Activated T-cell treated with anti-CD3 and anti-CD28 coated beads, Interleukin-2, amount 50 U/mL, for 72 hours (primary cell): ENCODE results near the gene FAM168A. TPM values are rescaled to one million over a fixed set of nuclear protein-coding genes. Genes with fewer than 3 reads are reported as not detected.

Experiments
- ATAC-seq, 2 donors: fragments of 150-1000 bp; cut with Tn5 transposase; replicated peaks in 1 of 2; 2 replicates each; pipeline ENCODE4 v1.10.0; 2021; ENCODE audit warnings: moderate library complexity in 2 of 2, mild to moderate bottlenecking in 1 of 2
- DNase-seq, 2 donors: peaks; one replicate each; pipeline ENCODE4 v3.0.0; 2021 to 2022; ENCODE audit warnings: mixed read lengths in 1 of 2
- H3K27ac Mint-ChIP-seq: one replicate; pipeline ENCODE4 v1.8.0; 2022; ENCODE audit warnings: mild to moderate bottlenecking, moderate library complexity, mixed read lengths
- H3K27me3 Mint-ChIP-seq: one replicate; pipeline ENCODE4 v1.8.0; 2022; ENCODE audit warnings: low read depth, mixed read lengths
- H3K36me3 Mint-ChIP-seq, 2 donors: one replicate each; pipeline ENCODE4 v1.8.0; 2022; ENCODE audit warnings: mixed read lengths in 2 of 2, mild to moderate bottlenecking in 1 of 2; ENCODE audit not compliant: insufficient read depth in 2 of 2
- H3K4me1 Mint-ChIP-seq: one replicate; pipeline ENCODE4 v1.8.0; 2022; ENCODE audit warnings: low read depth, mixed read lengths
- H3K4me3 Mint-ChIP-seq, 2 donors: one replicate each; pipeline ENCODE4 v1.8.0; 2022; ENCODE audit warnings: mild to moderate bottlenecking in 2 of 2, mixed read lengths in 2 of 2, moderate library complexity in 2 of 2
- H3K9me3 Mint-ChIP-seq, 2 donors: one replicate each; pipeline ENCODE4 v1.8.0; 2022; ENCODE audit warnings: mixed read lengths in 2 of 2
- total RNA-seq, 2 donors: library from RNA; stranded (reverse); gene quantifications; one replicate each; pipeline ENCODE4 v1.2.3, GENCODE V29; 2022

FAM168A gene
- total RNA-seq, 2 donors from 2014 or later, result 21.5 to 23.5 TPM

DNA sequence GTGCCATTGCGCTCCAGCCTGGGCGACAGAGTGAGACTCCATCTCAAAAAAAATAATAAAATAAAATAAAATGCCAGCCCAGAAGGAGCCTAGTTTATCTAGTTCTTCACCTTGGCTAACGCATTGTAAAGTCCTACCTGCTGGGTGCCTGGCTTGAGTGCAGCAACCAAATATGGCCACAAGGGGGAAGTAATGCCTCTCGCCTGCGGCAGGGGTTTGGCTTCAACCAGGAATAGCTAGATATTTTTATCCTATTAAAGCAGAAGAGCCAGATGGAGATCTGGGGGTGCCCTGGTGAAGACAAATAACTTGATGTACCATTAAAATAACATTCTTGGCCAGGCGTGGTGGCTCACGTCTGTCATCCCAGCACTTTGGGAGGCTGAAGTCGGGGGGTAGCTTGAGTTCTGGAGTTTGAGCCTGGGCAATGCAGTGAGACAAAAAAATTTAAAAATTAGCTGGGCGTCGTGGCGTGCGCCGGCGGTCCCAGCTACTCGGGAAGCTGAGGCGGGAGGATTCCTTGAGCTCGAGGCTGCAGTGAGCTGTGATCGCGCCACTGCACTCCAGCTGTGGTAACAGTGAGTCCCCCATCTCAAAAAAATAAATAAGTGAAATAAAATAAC lies 27.9 kb upstream of the FAM168A start:
- Mint-ChIP-seq H3K27me3 (peaks cover 26% of the 10 kb centered on the region), H3K4me3 (peak overlapping the region in 1 of 2 donors; percentile 28), H3K27ac (peak overlapping the region; percentile 63), H3K9me3 (no peaks in the 10 kb centered on the region), H3K4me1 (peaks cover 4% of the 10 kb centered on the region), H3K36me3 (no peaks in the 10 kb centered on the region)
- DNase-seq, result peak; percentile 69 to 71
- ATAC-seq, result peak; percentile 57 to 71

GRCh38 chr11:73623686-73624085 lies 25.8 kb upstream of the FAM168A start:
- Mint-ChIP-seq H3K27ac (no peak overlapping the region), H3K9me3 (no peaks in the 10 kb centered on the region), H3K27me3 (peaks cover 26% of the 10 kb centered on the region), H3K36me3 (no peaks in the 10 kb centered on the region), H3K4me1 (peaks cover 4% of the 10 kb centered on the region), H3K4me3 (no peak overlapping the region)
- ATAC-seq (no peak), DNase-seq (no peak)

DNA sequence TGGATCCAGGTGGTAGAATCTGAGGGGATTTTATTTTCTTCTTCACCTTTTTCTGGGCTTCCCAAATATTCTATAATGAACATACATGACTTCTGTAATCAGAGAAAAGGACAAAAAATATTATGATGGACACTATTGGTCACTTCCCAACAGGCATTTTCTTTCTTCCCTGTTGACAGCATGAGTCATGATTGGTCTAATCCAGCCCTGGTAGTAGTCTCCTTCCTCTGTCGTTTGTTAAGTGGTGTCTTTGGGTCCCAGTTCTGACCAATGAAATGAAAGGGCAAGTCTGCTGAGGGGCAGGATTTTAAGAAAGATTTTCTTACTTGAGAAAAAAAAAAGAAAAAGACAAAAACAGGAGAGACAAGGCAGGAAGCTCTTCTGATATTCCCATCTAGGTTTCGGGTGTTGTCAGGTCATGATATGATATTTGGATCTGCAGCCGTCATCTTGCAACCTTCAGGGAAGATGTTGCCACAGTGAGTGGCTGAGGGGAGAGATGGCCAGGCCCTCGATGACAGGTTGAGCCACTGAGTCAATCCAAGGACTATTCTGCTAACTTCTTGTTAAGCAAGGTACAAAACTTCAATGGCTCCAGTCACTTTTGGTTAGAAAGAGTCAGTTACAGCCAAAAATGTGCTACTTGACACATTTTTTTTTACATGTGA lies 25.1 kb upstream of the FAM168A start:
- Mint-ChIP-seq H3K4me1 (peaks cover 4% of the 10 kb centered on the region), H3K27me3 (peaks cover 26% of the 10 kb centered on the region), H3K27ac (no peak overlapping the region), H3K4me3 (no peak overlapping the region), H3K9me3 (no peaks in the 10 kb centered on the region), H3K36me3 (no peaks in the 10 kb centered on the region)
- ATAC-seq (no peak), DNase-seq (no peak)

DNA sequence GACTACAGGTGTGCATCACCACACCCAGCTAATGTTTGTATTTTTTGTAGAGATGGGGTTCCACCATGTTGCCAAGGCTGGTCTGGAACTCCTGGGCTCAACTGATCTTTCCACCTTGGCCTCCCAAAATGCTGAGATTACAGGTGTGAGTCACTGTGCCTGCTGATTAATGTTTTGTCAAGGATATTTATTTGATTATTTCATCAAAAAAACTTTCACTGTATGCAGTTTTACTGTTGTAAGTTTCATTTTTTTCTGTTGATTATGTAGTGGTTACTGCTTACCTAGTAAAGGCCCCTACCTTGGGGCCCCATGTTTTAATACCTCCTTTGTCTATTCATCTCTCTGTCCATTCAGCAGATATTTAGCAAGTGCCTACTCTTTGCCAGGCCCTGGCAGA lies 16.7 kb upstream of the FAM168A start:
- H3K27me3 Mint-ChIP-seq, result peaks cover 9% of the 10 kb centered on the region
- no peaks in the 10 kb centered on the region for H3K9me3 Mint-ChIP-seq
- no peaks in the 10 kb centered on the region for H3K4me1 Mint-ChIP-seq
- ATAC-seq (no peak), DNase-seq (no peak)
- no peak overlapping the region for H3K27ac Mint-ChIP-seq
- H3K36me3 Mint-ChIP-seq, result no peaks in the 10 kb centered on the region
- H3K4me3 Mint-ChIP-seq, result no peak overlapping the region

GRCh38 chr11:73612601-73613140 lies 14.8 kb upstream of the FAM168A start:
- no peak overlapping the region for H3K27ac Mint-ChIP-seq
- ATAC-seq, result no peak

DNA sequence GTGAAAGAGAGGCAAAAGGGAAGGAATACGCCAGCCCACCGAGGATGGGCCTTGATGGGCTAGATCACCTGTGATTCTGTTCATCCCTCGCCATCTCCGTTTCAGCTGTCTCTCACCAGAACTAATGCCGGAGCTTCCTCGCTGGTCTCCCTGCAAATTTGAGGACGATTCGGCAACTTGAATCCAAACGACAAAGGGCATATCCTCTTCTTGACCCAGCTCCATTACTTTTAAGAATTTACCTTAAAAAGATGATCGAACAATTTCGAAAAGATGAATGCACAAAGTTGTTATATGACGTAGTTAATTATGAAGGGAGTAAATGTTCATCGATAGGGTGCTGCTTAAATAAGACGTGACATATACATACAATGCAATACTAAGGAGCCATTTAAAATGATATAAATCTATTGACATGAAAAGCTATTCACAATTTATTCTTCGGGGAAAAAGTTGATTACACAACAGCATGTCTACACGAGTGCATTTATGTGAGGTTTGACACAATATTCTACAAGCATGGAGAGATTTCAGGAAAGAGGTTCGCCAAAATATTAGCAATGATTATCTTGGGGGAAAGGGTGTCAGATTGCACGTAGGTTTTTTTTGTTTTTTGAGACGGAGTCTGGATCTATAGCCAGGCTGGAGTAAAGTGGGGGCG lies 937 bp upstream of the FAM168A start:
- Mint-ChIP-seq H3K36me3 (peaks cover 6 to 10% of the 10 kb centered on the region in 2 donors), H3K27ac (peak overlapping the region; percentile 53), H3K4me3 (peak overlapping the region; percentile 89 to 96), H3K4me1 (peaks cover 47% of the 10 kb centered on the region), H3K9me3 (no peaks in the 10 kb centered on the region), H3K27me3 (no peaks in the 10 kb centered on the region)
- no peak for DNase-seq
- peak in 1 of 2 donors; percentile 1 for ATAC-seq

More at GRCh38 chr11:73612601-73613140, 14.8 kb upstream of the FAM168A start:
- Mint-ChIP-seq H3K4me3 (no peak overlapping the region), H3K4me1 (no peaks in the 10 kb centered on the region), H3K27me3 (peaks cover 13% of the 10 kb centered on the region), H3K9me3 (no peaks in the 10 kb centered on the region), H3K36me3 (no peaks in the 10 kb centered on the region)
- no peak for DNase-seq

GRCh38 chr11:73597336-73597955 lies 466 bp downstream of the FAM168A start:
- Mint-ChIP-seq H3K9me3 (no peaks in the 10 kb centered on the region), H3K4me3 (peak overlapping the region; percentile 89 to 96), H3K27ac (peak overlapping the region; percentile 94), H3K36me3 (peaks cover 6 to 10% of the 10 kb centered on the region in 2 donors), H3K4me1 (peaks cover 52% of the 10 kb centered on the region), H3K27me3 (no peaks in the 10 kb centered on the region)
- no peak for ATAC-seq
- peak in 1 of 2 donors; percentile 4 for DNase-seq

GRCh38 chr11:73596547-73596946 lies 1.4 kb downstream of the FAM168A start:
- peak overlapping the region; percentile 94 for H3K27ac Mint-ChIP-seq

GRCh38 chr11:73592640-73593039 lies 5.3 kb downstream of the FAM168A start:
- peaks cover 6 to 10% of the 10 kb centered on the region in 2 donors for H3K36me3 Mint-ChIP-seq

More at GRCh38 chr11:73596547-73596946, 1.4 kb downstream of the FAM168A start:
- Mint-ChIP-seq H3K4me1 (peaks cover 55% of the 10 kb centered on the region), H3K4me3 (peak overlapping the region; percentile 89 to 96), H3K36me3 (peaks cover 6 to 10% of the 10 kb centered on the region in 2 donors), H3K9me3 (no peaks in the 10 kb centered on the region), H3K27me3 (no peaks in the 10 kb centered on the region)
- ATAC-seq (no peak), DNase-seq (no peak)

GRCh38 chr11:73591743-73592142 lies 6.2 kb downstream of the FAM168A start:
- Mint-ChIP-seq H3K4me1 (peaks cover 34% of the 10 kb centered on the region), H3K36me3 (peaks cover 0 to 3% of the 10 kb centered on the region in 2 donors), H3K9me3 (no peaks in the 10 kb centered on the region), H3K27me3 (no peaks in the 10 kb centered on the region), H3K27ac (no peak overlapping the region), H3K4me3 (no peak overlapping the region)
- ATAC-seq (no peak), DNase-seq (no peak)

More at GRCh38 chr11:73592640-73593039, 5.3 kb downstream of the FAM168A start:
- Mint-ChIP-seq H3K4me3 (no peak overlapping the region), H3K4me1 (peaks cover 42% of the 10 kb centered on the region), H3K27ac (no peak overlapping the region), H3K27me3 (no peaks in the 10 kb centered on the region), H3K9me3 (no peaks in the 10 kb centered on the region)
- ATAC-seq (no peak), DNase-seq (no peak)

- Mint-ChIP-seq H3K36me3 (no peaks in the 10 kb centered on the region), H3K4me3 (no peak overlapping the region), H3K27ac (no peak overlapping the region), H3K9me3 (no peaks in the 10 kb centered on the region), H3K27me3 (no peaks in the 10 kb centered on the region), H3K4me1 (peaks cover 32% of the 10 kb centered on the region)
- DNase-seq (no peak), ATAC-seq (no peak)
Observed at GRCh38 chr11:73590991-73591390, 6.9 kb downstream of the FAM168A start.

DNA sequence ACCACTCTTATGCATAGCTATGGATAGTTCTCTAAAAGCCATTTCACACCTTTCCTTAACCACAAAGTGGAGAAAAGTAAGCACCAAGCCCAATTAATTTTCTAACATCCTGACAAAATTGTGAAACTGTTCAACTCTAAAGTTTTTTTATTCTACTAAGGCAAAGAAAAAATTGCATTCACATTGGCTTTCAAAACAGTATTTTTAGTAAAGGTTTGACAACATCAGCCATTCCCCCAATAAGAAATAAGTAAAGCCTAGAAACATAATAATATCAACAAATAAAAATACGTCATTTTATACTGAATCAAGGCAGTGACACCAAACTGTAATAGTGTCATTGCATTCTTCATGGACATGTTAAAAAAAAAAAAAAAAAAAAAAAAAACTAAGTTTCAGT lies 11.1 kb downstream of the FAM168A start:
- Mint-ChIP-seq H3K4me3 (no peak overlapping the region), H3K27ac (no peak overlapping the region), H3K27me3 (no peaks in the 10 kb centered on the region), H3K36me3 (peaks cover 0 to 1% of the 10 kb centered on the region in 2 donors), H3K4me1 (peaks cover 18% of the 10 kb centered on the region), H3K9me3 (no peaks in the 10 kb centered on the region)
- no peak for ATAC-seq
- DNase-seq, result no peak
